Mononuclear cell (primary cell): ENCODE measurements around the gene F2. TPM values are rescaled to one million over a fixed set of nuclear protein-coding genes. Genes with fewer than 3 reads are reported as not detected.

ENCODE experiments used
- H3K27me3 ChIP-seq: 2 replicates; pipeline ENCODE4 v1.6.0; 2011; ENCODE audit warnings: low read length, control low read depth; ENCODE audit not compliant: insufficient read depth
- H3K4me1 ChIP-seq: 2 replicates; pipeline ENCODE4 v1.5.1; 2011; ENCODE audit warnings: mild to moderate bottlenecking, low read length, control low read depth; ENCODE audit not compliant: insufficient read depth
- H3K4me3 ChIP-seq: 2 replicates; pipeline ENCODE4 v1.5.1; 2011; ENCODE audit warnings: mild to moderate bottlenecking, low read length, moderate library complexity
- H3K9me3 ChIP-seq: 2 replicates; pipeline ENCODE4 v1.5.1; 2011; ENCODE audit warnings: low read depth, mild to moderate bottlenecking, control low read depth, low read length
- total RNA-seq: library from RNA; depleted of rRNA; stranded (reverse); fragments of >200 nt; gene quantifications from one replicate; pipeline ENCODE4 v1.2.3, GENCODE V29; 2012

The F2 gene
- total RNA-seq, 1 donor = not detected

DNA sequence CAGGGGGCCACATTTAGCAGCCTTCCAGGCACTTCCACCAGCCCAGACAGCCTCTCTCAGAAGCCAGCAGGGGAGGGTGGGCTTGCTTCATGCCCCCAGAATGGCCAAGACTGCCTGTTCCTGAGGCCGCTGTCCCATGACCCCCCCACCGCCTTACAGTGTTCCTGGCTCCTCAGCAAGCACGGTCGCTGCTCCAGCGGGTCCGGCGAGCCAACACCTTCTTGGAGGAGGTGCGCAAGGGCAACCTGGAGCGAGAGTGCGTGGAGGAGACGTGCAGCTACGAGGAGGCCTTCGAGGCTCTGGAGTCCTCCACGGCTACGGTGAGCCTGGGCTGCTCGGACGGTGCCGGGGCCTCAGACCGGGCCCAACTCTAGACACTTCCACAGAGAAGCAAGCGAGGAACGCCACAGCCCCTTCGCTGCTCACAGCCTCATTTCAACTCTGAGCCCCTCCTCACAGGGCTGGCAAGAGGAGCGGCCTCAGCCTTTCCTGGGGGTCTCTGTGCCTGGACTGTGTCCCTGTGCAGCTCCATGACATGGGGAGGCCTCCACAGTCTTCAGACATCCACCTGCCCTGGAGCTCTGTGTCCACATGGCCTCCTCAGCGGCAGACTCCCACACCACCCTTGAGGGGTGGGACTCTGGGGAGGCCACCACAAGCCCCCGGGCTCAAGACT, 668 bp downstream of the F2 start:
- Histone ChIP-seq H3K9me3 (no peaks in the 10 kb centered on the region), H3K27me3 (no peaks in the 10 kb centered on the region), H3K4me1 (no peaks in the 10 kb centered on the region), H3K4me3 (no peak overlapping the region)

DNA sequence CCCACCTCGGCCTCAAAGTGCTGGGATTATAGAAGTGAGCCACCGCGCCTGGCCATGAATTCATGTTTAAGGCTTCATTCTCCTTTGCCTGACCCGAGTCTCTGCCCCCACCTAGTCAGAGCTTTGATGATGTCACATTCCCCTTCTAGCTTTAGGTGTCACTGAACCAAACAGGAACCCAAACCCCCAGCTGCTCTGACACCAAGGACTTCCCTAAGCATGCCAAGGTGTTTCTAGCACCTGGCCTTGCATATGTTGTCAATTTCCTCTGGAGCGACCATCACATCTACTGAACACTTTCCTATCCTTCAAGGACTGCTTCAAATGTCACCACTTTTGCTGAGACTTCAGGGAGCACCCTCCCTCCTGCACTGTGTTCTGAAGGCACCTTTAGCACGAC, 2.3 kb downstream of the F2 start:
- H3K4me3 ChIP-seq = no peak overlapping the region
- H3K9me3 ChIP-seq = no peaks in the 10 kb centered on the region
- no peaks in the 10 kb centered on the region for H3K27me3 ChIP-seq
- no peaks in the 10 kb centered on the region for H3K4me1 ChIP-seq

DNA sequence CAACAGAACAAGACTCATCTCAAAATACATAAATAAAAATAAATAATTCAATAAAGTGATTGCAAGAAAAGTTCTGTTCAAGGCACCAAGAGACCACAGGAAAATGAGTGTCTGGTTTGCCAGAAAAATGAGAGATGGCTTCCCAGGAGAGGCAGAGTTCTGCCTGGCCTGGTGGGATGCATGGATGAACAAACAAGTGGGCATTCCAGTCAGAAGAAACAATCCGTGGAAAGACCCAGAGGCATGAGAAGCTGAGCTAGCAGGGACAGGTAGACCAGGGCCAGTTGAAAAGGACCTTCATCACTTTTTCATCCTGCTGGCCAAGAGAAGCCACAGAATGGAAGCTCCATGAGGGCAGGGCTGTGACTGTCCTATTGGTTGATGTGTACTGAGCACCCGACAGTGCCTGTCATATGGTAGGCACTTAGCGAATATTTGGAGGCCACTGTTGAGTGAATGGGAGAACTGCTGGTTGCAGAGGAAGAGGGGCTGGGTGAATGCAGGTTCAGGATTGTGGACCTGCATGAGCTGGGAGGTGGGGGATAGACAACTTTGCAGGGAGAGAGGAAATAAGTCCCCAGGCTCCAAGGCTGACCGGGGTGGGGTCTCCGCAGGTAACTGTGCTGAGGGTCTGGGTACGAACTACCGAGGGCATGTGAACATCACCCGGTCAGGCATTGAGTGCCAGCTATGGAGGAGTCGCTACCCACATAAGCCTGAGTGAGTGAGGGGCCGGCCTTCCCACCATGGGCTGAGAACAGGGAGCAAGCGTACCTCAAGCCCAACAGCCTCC, 3.7 kb downstream of the F2 start:
- H3K9me3 ChIP-seq = no peaks in the 10 kb centered on the region
- no peaks in the 10 kb centered on the region for H3K4me1 ChIP-seq
- H3K4me3 ChIP-seq = no peak overlapping the region
- no peaks in the 10 kb centered on the region for H3K27me3 ChIP-seq

DNA sequence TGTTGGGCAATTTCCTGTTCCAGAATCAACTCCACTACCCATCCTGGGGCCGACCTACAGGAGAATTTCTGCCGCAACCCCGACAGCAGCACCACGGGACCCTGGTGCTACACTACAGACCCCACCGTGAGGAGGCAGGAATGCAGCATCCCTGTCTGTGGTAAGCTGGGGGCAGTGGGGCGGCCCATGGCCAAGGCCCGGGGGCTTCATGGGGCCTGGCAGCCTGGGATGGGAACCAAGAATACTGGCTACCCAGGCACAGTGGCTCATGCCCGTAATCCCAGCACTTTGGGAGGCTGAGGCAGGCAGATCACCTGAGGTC, 4.3 kb downstream of the F2 start:
- no peak overlapping the region for H3K4me3 ChIP-seq
- no peaks in the 10 kb centered on the region for H3K27me3 ChIP-seq
- H3K4me1 ChIP-seq = no peaks in the 10 kb centered on the region

DNA sequence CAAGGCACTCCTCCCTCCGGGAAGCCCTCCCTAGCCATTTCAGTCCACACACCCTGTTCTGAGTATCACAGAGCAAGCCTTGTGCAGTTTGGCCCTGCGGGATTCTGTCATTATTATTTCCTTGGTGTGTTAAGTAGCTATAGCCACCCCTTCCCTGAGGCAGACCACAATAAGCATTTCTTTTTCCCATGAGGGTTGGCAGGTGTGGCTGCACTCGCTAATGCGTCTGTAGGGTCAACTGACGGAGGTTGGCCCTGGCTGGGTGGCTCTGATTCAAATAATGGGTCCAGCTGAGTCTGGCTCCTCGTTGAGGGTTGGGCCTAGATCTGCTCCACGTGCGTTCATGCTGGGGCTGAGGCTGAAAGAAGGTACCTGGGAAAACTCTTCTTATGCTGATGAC, 5.1 kb downstream of the F2 start:
- no peaks in the 10 kb centered on the region for H3K27me3 ChIP-seq
- no peak overlapping the region for H3K4me3 ChIP-seq
- H3K9me3 ChIP-seq = no peaks in the 10 kb centered on the region
- H3K4me1 ChIP-seq = no peaks in the 10 kb centered on the region

More for the DNA sequence above, 4.3 kb downstream of the F2 start:
- no peaks in the 10 kb centered on the region for H3K9me3 ChIP-seq

DNA sequence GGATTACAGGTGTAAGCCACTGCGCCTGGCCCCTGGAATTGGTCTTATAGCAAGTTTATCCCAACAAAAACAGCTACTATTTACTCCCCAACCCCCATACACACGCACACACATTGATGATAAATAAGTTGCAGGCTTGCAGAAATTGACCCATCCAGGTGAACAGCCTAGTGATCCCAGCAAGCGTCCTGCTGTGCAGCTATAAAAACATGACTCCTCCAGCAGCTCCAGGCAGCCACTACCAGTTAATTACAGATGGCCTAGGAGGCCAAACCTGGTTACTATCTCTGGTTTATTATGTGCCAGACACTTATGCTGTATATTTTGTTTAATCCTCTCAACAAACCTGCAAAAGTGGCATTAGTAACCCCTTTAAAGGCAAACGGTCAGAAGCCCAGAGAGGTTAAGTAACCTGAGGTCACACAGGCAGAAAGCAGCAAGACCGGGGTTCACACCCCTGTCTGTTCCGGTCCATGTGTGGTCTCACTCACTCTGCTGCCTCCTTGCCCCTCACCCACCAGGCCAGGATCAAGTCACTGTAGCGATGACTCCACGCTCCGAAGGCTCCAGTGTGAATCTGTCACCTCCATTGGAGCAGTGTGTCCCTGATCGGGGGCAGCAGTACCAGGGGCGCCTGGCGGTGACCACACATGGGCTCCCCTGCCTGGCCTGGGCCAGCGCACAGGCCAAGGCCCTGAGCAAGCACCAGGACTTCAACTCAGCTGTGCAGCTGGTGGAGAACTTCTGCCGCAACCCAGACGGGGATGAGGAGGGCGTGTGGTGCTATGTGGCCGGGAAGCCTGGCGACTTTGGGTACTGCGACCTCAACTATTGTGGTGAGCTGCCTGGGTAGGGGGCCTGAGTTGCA, 6.6 kb downstream of the F2 start:
- Histone ChIP-seq H3K4me1 (no peaks in the 10 kb centered on the region), H3K9me3 (no peaks in the 10 kb centered on the region), H3K4me3 (no peak overlapping the region), H3K27me3 (no peaks in the 10 kb centered on the region)

DNA sequence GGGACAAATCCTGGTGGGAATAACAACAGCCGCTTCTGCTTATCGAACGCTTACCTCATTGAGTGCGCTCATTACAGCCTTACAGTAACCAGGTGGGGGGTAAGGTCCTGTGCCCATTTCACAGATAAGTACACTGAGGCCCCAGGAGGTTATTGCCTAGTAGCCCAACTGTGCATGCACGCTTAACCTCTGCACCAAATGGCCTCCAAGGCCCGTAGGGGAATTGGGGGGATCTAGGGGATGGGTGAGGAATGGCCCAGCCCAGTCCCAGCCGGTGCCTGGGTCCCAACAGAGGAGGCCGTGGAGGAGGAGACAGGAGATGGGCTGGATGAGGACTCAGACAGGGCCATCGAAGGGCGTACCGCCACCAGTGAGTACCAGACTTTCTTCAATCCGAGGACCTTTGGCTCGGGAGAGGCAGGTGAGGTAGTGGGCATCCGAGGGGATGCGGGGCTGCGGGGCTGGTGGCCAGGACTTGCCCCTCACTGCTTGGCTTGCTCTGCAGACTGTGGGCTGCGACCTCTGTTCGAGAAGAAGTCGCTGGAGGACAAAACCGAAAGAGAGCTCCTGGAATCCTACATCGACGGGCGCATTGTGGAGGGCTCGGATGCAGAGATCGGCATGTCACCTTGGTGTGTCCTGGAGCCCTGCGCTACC, 7.3 kb downstream of the F2 start:
- Histone ChIP-seq H3K27me3 (no peaks in the 10 kb centered on the region), H3K4me3 (no peak overlapping the region), H3K4me1 (no peaks in the 10 kb centered on the region), H3K9me3 (no peaks in the 10 kb centered on the region)

DNA sequence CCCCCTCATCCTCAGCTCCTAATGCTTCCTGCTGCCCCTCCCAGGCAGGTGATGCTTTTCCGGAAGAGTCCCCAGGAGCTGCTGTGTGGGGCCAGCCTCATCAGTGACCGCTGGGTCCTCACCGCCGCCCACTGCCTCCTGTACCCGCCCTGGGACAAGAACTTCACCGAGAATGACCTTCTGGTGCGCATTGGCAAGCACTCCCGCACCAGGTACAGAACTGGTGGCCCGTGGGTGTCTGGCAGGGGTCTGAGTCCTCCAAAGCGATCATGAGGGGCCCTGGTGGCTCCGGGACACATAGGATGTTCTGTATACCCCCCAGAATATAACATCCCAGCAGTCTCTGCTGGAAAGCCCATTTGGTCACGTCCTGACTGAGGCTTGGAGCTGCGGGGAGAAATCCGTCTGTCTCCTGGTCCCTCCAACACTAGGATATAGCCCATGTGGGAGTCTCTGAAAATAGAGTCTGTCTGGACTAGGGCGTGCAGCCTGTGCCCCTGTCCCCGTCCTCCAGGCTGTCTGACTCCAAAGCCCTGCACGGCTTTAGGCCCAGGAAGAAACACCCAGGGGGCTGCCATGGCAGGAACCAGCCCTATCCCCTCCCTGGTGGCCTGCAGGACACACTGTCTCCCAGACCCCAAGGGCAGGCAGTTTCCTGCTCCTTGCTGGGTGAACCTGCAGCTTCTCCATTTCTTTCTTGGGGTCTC, 9.1 kb downstream of the F2 start:
- H3K27me3 ChIP-seq = no peaks in the 10 kb centered on the region
- no peaks in the 10 kb centered on the region for H3K4me1 ChIP-seq
- no peaks in the 10 kb centered on the region for H3K9me3 ChIP-seq
- no peak overlapping the region for H3K4me3 ChIP-seq

DNA sequence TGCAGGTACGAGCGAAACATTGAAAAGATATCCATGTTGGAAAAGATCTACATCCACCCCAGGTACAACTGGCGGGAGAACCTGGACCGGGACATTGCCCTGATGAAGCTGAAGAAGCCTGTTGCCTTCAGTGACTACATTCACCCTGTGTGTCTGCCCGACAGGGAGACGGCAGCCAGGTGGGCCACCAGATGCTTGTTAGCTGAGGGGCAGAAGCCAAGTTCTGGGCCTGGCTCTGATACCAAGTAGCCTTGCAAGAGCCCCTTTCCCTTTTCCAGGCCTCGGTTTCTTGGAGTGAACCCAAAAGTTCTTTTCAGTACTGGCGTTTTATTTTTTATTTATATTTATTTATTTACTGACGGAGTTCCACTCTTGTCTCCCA, 9.6 kb downstream of the F2 start:
- Histone ChIP-seq H3K4me3 (no peak overlapping the region), H3K4me1 (no peaks in the 10 kb centered on the region), H3K9me3 (no peaks in the 10 kb centered on the region), H3K27me3 (no peaks in the 10 kb centered on the region)

DNA sequence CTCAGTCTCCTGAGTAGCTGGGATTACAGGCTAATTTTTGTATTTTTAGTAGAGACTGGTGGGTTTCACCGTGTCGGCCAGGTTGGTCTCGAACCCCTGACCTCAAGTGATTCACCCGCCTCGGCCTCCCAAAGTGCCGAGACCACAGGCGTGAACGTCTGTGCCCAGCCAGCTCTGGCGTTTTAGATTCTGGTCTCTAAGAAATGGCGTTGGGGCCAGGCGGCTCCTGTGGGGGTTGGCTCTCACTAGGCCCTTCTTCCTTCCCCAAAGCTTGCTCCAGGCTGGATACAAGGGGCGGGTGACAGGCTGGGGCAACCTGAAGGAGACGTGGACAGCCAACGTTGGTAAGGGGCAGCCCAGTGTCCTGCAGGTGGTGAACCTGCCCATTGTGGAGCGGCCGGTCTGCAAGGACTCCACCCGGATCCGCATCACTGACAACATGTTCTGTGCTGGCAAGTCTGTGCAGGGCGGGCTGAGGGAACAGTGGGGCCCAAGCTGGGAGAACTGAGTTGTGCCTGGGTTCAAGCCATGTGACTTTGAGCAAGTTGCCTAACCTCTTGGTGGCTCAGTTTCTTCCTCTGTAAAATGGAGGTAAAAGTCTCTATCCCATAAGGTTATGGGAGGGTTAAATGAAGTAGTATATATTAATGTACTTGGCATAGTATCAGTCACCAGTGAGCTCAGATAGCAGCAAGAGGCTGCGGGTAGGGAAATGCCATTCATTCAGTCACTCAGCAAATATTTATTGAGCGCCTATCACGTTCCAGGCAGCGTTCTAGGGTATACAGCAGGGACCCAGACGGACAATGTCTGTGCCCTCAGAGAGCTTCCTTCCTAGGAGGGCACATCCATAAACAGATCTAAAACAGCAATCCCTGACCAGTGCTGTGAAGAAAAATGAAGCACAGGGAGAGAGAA, 10.4 kb downstream of the F2 start:
- H3K4me1 ChIP-seq = no peaks in the 10 kb centered on the region
- H3K9me3 ChIP-seq = no peaks in the 10 kb centered on the region
- H3K27me3 ChIP-seq = no peaks in the 10 kb centered on the region
- no peak overlapping the region for H3K4me3 ChIP-seq

DNA sequence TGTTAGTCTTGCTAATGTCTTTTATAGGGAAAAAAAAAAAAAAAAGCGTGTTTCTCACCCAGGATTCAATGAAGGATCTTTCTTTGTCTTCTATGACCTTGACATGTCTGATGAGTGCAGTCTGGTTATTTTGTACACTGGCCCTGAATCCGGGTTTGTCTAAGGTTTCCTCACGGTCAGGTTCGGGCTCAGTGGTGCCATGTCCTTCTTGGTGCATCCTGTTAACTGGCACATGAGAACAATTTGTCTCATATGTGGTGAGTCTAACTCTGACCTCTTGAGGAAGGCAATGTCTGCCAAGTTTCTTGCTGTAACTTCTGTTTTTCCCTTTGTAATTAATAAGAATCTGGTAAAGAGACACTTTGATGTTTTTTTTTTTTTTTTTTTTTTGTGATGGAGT, 12.5 kb downstream of the F2 start:
- Histone ChIP-seq H3K4me3 (no peak overlapping the region), H3K27me3 (no peaks in the 10 kb centered on the region), H3K9me3 (no peaks in the 10 kb centered on the region), H3K4me1 (no peaks in the 10 kb centered on the region)

DNA sequence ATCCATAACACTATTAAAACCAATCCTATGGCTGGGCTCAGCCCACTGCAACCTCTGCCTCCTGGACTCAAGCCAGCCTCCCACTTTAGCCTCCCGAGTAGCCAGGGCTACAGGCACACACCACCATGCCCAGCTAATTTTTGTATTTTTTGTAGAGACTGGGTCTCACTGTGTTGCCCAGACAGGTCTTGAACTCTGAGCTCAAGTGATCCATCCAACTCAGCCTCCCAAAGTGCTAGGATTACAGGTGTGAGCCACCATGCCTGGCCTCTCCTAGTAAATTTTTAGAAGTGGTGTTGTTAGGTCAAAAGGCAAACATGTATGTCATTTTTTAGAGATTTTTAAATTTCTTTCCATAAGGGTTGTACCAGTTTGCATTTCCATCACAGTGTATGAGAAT, 14.2 kb downstream of the F2 start:
- Histone ChIP-seq H3K9me3 (no peaks in the 10 kb centered on the region), H3K27me3 (no peaks in the 10 kb centered on the region), H3K4me3 (no peak overlapping the region), H3K4me1 (no peaks in the 10 kb centered on the region)

DNA sequence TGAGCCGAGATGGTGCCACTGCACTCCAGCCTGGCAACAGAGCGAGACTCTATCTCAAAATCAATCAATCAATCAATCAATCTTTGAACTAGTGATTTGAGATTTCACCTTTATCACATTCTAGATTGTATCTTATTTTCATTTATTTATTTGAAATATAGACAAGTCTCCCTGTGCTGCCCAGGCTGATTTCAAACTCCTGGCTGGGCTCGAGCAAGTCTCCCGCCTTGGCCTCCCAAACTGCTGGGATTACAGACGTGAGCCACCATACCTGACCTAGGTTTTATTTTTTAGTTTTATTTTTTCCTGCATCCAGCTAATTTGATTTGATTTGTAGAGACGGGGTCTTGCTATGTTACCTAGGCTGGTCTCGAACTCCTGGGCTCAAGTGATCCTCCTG, 17.1 kb downstream of the F2 start:
- H3K27me3 ChIP-seq = no peaks in the 10 kb centered on the region
- no peaks in the 10 kb centered on the region for H3K4me1 ChIP-seq
- no peak overlapping the region for H3K4me3 ChIP-seq
- H3K9me3 ChIP-seq = no peaks in the 10 kb centered on the region

DNA sequence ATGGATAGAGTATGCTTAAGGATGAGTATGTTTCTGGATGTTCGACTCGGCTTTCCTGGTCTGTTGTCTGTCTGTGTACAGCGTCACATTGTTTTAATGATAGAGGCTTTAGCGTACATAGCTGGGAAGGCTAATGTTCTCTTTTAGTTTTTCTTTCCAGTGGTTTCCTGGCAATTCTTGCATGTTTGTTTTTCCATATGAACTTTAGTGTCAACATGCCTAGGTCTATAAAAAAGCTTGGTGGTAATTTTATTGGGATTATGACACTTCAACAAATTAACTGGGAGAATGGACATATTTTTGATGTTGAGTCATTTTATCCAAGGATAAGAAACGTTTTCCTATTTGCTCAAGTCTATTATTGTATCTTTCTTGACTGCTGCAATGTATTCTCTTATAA, 17.6 kb downstream of the F2 start:
- Histone ChIP-seq H3K27me3 (no peaks in the 10 kb centered on the region), H3K4me1 (no peaks in the 10 kb centered on the region), H3K9me3 (no peaks in the 10 kb centered on the region), H3K4me3 (no peak overlapping the region)
